MCF 10A (cell line): ENCODE results near the gene KDM4C. TPM values are rescaled to one million over a fixed set of nuclear protein-coding genes. Genes with fewer than 3 reads are reported as not detected.

Experiments
- BruUV-seq: library from RNA; stranded (reverse); fragments of 400-500 nt; replicated peaks from 2 replicates; lab custom pipeline; 2021; lab: Mats Ljungman, UMichigan
- CTCF ChIA-PET: fragments of 300-600 bp; sonication (Branson Sonifier 250); formaldehyde crosslinking; extraction: SDS; loops from one replicate; lab custom pipeline; 2021; ENCODE audit warnings: antibody characterized with exemption, inconsistent platforms; lab: Yijun Ruan, JAX
- POLR2A ChIA-PET: fragments of 300-600, 350-650 bp; sonication (Branson Sonifier 250); formaldehyde crosslinking; extraction: SDS; loops from one replicate; lab custom pipeline; 2020; ENCODE audit warnings: antibody characterized with exemption, inconsistent platforms; lab: Yijun Ruan, JAX
- DNase-seq: peaks from one replicate; pipeline ENCODE4 v3.0.0-alpha.2; 2018; ENCODE audit not compliant: unreplicated experiment
- H3K27ac Mint-ChIP-seq: one replicate; pipeline ENCODE4 v1.8.0; 2022; ENCODE audit warnings: mild to moderate bottlenecking, low read depth, mixed read lengths; ENCODE audit not compliant: unreplicated experiment
- H3K27me3 Mint-ChIP-seq: one replicate; pipeline ENCODE4 v1.8.0; 2022; ENCODE audit warnings: mixed read lengths; ENCODE audit not compliant: insufficient read depth, unreplicated experiment
- H3K36me3 Mint-ChIP-seq: one replicate; pipeline ENCODE4 v1.8.0; 2022; ENCODE audit warnings: mild to moderate bottlenecking, moderate library complexity, mixed read lengths; ENCODE audit not compliant: insufficient read depth, unreplicated experiment
- H3K4me1 Mint-ChIP-seq: one replicate; pipeline ENCODE4 v1.8.0; 2022; ENCODE audit warnings: mixed read lengths; ENCODE audit not compliant: insufficient read depth, unreplicated experiment
- H3K4me3 Mint-ChIP-seq: one replicate; pipeline ENCODE4 v1.8.0; 2022; ENCODE audit warnings: mild to moderate bottlenecking, moderate library complexity, mixed read lengths; ENCODE audit not compliant: unreplicated experiment
- H3K9me3 Mint-ChIP-seq: one replicate; pipeline ENCODE4 v1.8.0; 2022; ENCODE audit warnings: mixed read lengths; ENCODE audit not compliant: unreplicated experiment
- CTCF ChIP-seq: fragments of 200-600 bp; IDR thresholded peaks from one replicate; pipeline ENCODE4 v1.8.0; 2022; ENCODE audit warnings: antibody characterized with exemption, mild to moderate bottlenecking; ENCODE audit not compliant: unreplicated experiment
- intact Hi-C: fragments of 100-400 bp; cut with micrococcal nuclease; formaldehyde crosslinking; loops from 2 replicates; pipeline ENCODE4 v1.14.1; 2022
- total RNA-seq: library from RNA; stranded (reverse); gene quantifications from 2 replicates; pipeline ENCODE4 v1.2.3, GENCODE V29; 2022

KDM4C gene
- total RNA-seq, 1 experiment from 2014 or later: 29.5 TPM

GRCh38 chr9:6870149-6870548 is 112.4 kb downstream of the KDM4C start:
- no peaks in the 10 kb centered on the region for H3K9me3 Mint-ChIP-seq
- no peak for DNase-seq
- no peaks in the 10 kb centered on the region for H3K27me3 Mint-ChIP-seq
- no TSS peak for BruUV-seq
- no peak for TF ChIP-seq CTCF
- H3K4me1 Mint-ChIP-seq: no peaks in the 10 kb centered on the region
- ChIA-PET CTCF (no interaction called here), POLR2A (no interaction called here)
- intact Hi-C loops: no loop called here
- H3K27ac Mint-ChIP-seq: no peak overlapping the region
- H3K4me3 Mint-ChIP-seq: no peak overlapping the region
- peaks cover 6% of the 10 kb centered on the region for H3K36me3 Mint-ChIP-seq

DNA sequence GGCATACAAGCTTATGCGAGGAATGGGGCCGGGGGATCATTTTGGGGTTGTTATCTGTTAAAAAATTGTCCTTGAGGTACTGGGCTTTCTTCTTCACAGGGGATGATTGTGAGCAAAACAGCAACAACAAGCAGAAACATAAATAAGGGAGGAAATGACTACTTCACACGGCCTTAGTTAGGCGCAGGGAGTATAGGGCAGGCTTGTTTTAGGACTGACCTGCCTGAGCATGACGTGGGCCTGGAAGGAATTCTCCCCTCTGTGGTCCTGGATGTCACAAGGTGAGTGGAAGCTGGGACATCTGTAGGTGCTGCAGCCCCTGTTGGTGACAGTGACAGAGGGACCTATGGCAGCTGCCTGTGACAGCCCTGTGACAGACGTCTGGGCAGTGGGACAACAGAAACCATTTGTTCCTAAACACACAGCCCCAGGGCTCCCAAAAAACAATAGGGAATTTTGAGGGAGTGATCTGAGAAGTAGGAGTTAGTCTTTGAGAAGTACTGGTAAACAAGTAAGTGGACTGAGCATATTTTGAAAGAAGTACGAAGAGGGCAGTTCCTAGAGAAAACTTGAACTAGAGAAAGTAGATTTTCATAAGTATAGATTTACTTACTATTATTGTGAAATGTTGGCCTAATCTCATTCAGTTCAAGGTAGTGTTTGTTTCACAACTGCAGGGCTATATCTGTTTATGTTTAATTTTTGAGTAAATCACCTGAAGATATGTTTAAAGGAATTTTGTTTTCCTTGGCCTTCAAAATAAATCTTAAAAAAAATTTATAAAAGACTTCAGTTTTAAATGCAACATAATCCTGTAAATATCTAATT is 113.1 kb downstream of the KDM4C start:
- DNase-seq: no peak
- Mint-ChIP-seq H3K27me3 (no peaks in the 10 kb centered on the region), H3K4me1 (peaks cover 7% of the 10 kb centered on the region), H3K36me3 (peaks cover 6% of the 10 kb centered on the region), H3K27ac (peak overlapping the region; percentile 68), H3K9me3 (no peaks in the 10 kb centered on the region), H3K4me3 (no peak overlapping the region)
- ChIA-PET CTCF (no interaction called here), POLR2A (interaction anchor here (0.7 kb wide), 1 partner anchor 88 kb away, joined by 3 read pairs; no protein-coding TSS in a partner anchor)
- no peak for TF ChIP-seq CTCF
- intact Hi-C loops: no loop called here
- no TSS peak for BruUV-seq

DNA sequence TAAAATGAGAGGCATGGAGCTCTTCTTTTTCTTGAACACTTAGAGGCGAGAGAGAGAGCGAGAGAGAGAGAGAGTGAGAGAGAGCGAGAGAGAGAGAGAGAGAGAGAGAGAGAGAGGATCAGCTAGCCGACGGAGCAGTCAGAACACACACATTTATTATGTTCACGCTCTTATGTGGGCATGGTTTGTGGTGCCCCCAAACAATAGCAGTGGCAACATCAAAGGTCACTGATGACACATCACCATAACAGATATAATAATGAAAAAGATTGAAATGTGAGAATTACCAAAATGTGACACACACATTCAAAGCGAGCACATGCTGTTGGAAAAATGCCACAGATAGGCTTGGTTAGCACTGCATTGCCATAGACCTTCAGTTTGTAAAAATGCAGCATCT is 116.1 kb downstream of the KDM4C start:
- Mint-ChIP-seq H3K36me3 (peaks cover 6% of the 10 kb centered on the region), H3K27me3 (no peaks in the 10 kb centered on the region), H3K9me3 (no peaks in the 10 kb centered on the region), H3K27ac (no peak overlapping the region), H3K4me1 (peaks cover 23% of the 10 kb centered on the region), H3K4me3 (no peak overlapping the region)
- ChIA-PET CTCF (no interaction called here), POLR2A (interaction anchor here (0.6 to 0.8 kb wide), 3 partner anchors 18 to 228 kb away, joined by 3 to 5 read pairs (median 3); no protein-coding TSS in a partner anchor)
- no peak for DNase-seq
- no TSS peak for BruUV-seq
- intact Hi-C loops: no loop called here
- TF ChIP-seq CTCF: no peak

DNA sequence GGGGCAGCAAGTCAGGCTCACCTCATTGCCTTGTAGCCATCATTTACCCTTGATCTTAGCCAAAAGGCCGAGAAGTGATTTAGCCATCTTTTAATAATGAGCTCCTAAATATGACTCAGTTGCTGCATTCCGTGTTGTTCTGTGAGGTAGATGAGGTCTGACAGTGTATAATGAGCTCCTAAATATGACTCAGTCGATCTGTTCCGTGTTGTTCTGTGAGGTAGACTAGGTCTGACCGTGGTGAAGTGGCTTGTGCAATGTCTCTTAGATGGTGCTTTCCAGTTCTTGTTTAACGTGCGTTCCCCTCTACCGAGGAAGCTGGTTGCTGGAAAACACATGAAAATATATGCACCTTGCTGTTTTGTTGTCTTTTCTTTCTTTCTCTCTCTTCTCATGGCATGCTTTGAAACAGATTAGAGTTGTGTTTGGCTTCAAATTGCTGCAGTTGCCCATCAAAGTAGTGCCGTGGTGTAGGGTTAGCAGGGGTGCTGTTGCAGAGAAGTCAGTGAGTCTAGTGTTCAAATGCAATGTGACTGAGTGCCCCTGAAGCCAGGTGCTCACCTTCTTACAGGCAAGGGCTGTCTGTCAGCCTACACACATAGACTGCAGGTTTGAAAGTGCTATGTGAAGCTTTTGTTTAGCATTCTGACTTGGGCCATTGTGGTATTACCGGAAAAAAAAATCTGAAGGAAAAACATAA is 118.6 kb downstream of the KDM4C start:
- intact Hi-C loops: no loop called here
- no peaks in the 10 kb centered on the region for H3K27me3 Mint-ChIP-seq
- CTCF ChIA-PET: interaction anchor here (0.9 to 2.0 kb wide), 2 partner anchors 8 to 49 kb away, joined by 4 to 9 read pairs; no protein-coding TSS in a partner anchor
- no peaks in the 10 kb centered on the region for H3K9me3 Mint-ChIP-seq
- H3K27ac Mint-ChIP-seq: no peak overlapping the region
- DNase-seq: peak; percentile 78
- H3K4me3 Mint-ChIP-seq: no peak overlapping the region
- peaks cover 6% of the 10 kb centered on the region for H3K36me3 Mint-ChIP-seq
- peaks cover 23% of the 10 kb centered on the region for H3K4me1 Mint-ChIP-seq
- POLR2A ChIA-PET: no interaction called here
- no peak for TF ChIP-seq CTCF
- BruUV-seq: no TSS peak
